NCI-H524 (cell line): ENCODE measurements around the gene MPL.
A peak's percentile ranks its signal among the peaks of the same experiment; 100 is the strongest.

Source experiments
- DNase-seq, 2 experiments: peaks; one replicate each; lab custom pipeline; 2025; lab: John Stamatoyannopoulos, UW

The MPL gene

GRCh38 chr1:43306688-43307457, 30.7 kb upstream of the MPL start:
- DNase-seq = no peak

- no peak for DNase-seq
Measured at GRCh38 chr1:43307458-43308158, 30.0 kb upstream of the MPL start.

GRCh38 chr1:43308635-43309404, 28.8 kb upstream of the MPL start:
- no peak for DNase-seq

GRCh38 chr1:43309405-43310025, 28.1 kb upstream of the MPL start:
- DNase-seq = no peak

GRCh38 chr1:43311521-43311920, 26.1 kb upstream of the MPL start:
- no peak for DNase-seq

- no peak for DNase-seq
Measured at GRCh38 chr1:43312212-43312623, 25.4 kb upstream of the MPL start.

GRCh38 chr1:43312663-43313515, 24.7 kb upstream of the MPL start:
- DNase-seq = no peak

- no peak for DNase-seq
Measured at GRCh38 chr1:43313771-43314170, 23.8 kb upstream of the MPL start.

- no peak for DNase-seq
Measured at GRCh38 chr1:43314233-43314632, 23.4 kb upstream of the MPL start.

GRCh38 chr1:43315481-43315880, 22.1 kb upstream of the MPL start:
- no peak for DNase-seq

GRCh38 chr1:43315963-43316737, 21.5 kb upstream of the MPL start:
- DNase-seq = no peak

GRCh38 chr1:43316738-43317520, 20.7 kb upstream of the MPL start:
- DNase-seq = no peak

GRCh38 chr1:43317817-43318471, 19.7 kb upstream of the MPL start:
- peak in 1 of 2 experiments; percentile 15 for DNase-seq

GRCh38 chr1:43318831-43319230, 18.8 kb upstream of the MPL start:
- no peak for DNase-seq

- DNase-seq = no peak
Measured at GRCh38 chr1:43319288-43319687, 18.3 kb upstream of the MPL start.

- DNase-seq = no peak
Measured at GRCh38 chr1:43319766-43320165, 17.9 kb upstream of the MPL start.

- DNase-seq = no peak
Measured at GRCh38 chr1:43321331-43321891, 16.2 kb upstream of the MPL start.

- no peak for DNase-seq
Measured at GRCh38 chr1:43322506-43322905, 15.1 kb upstream of the MPL start.

- no peak for DNase-seq
Measured at GRCh38 chr1:43324810-43325209, 12.8 kb upstream of the MPL start.
